Liver (tissue), 3 donors: ENCODE data around the gene SMARCA1.
A peak's percentile ranks its signal among the peaks of the same experiment; 100 is the strongest.
"Not testable (repeated sequence)": the region's sequence is repeated elsewhere in the genome, so short reads cannot be mapped to it uniquely, and the experiment has no call there.

Experiments
- CTCF ChIP-seq: fragments of 150-350 bp; IDR thresholded peaks from 2 replicates; pipeline ENCODE4 v1.5.1; 2017; ENCODE audit warnings: improper control_type of control experiment, low read depth, low read length; ENCODE audit not compliant: missing input control
- FOXA1 ChIP-seq: IDR thresholded peaks from 2 replicates; pipeline ENCODE4 v1.6.1; 2016; ENCODE audit warnings: antibody characterized with exemption
- GABPA ChIP-seq, 2 donors: IDR thresholded peaks in 1 of 2; conservative IDR thresholded peaks in 1 of 2; 2 replicates each; pipeline ENCODE4 v1.6.1; 2016; ENCODE audit warnings: antibody characterized with exemption in 2 of 2, mild to moderate bottlenecking in 1 of 2, moderate library complexity in 1 of 2
- HNF4A ChIP-seq, 2 donors: conservative IDR thresholded peaks; 2 replicates each; pipeline ENCODE4 v1.6.1; 2016; ENCODE audit warnings: antibody characterized with exemption in 2 of 2, mild to moderate bottlenecking in 2 of 2
- HNF4G ChIP-seq: IDR thresholded peaks from 2 replicates; pipeline ENCODE4 v1.6.1; 2016; ENCODE audit warnings: antibody characterized with exemption
- NR2F2 ChIP-seq: IDR thresholded peaks from 2 replicates; pipeline ENCODE4 v1.6.1; 2016; ENCODE audit warnings: antibody characterized with exemption
- RAD21 ChIP-seq, 2 donors: IDR thresholded peaks; 2 replicates each; pipeline ENCODE4 v1.6.1; 2016; ENCODE audit warnings: antibody characterized with exemption in 2 of 2, mild to moderate bottlenecking in 2 of 2
- REST ChIP-seq: IDR thresholded peaks from 2 replicates; pipeline ENCODE4 v1.6.1; 2016; ENCODE audit warnings: antibody characterized with exemption, mild to moderate bottlenecking
- SP1 ChIP-seq: IDR thresholded peaks from 2 replicates; pipeline ENCODE4 v1.6.1; 2018; ENCODE audit warnings: antibody characterized with exemption, mild to moderate bottlenecking
- TAF1 ChIP-seq: conservative IDR thresholded peaks from 2 replicates; pipeline ENCODE4 v1.6.1; 2016; ENCODE audit warnings: antibody characterized with exemption, mild to moderate bottlenecking
- YY1 ChIP-seq: IDR thresholded peaks from 2 replicates; pipeline ENCODE4 v1.6.1; 2016; ENCODE audit warnings: antibody characterized with exemption, mild to moderate bottlenecking
- ZBTB33 ChIP-seq: IDR thresholded peaks from 2 replicates; pipeline ENCODE4 v1.6.1; 2016; ENCODE audit warnings: antibody characterized with exemption
- TF ChIP-seq, protein P1 (sequence below): IDR thresholded peaks from 2 replicates; pipeline ENCODE4 v1.6.1; 2016; ENCODE audit warnings: antibody characterized with exemption
- TF ChIP-seq, protein P2 (sequence below): IDR thresholded peaks from 2 replicates; pipeline ENCODE4 v1.6.1; 2016; ENCODE audit warnings: antibody characterized with exemption
- donor health status: healthy.
- donor health status: healthy.

- TF ChIP-seq YY1; REST; CTCF; FOXA1; ZBTB33; SP1; GABPA (IDR thresholded peaks at IDR 0.05 in 1 of 2, conservative IDR thresholded peaks at IDR 0.05 in 1 of 2); HNF4G; TAF1; NR2F2; HNF4A (conservative IDR thresholded peaks at IDR 0.05): not testable (repeated sequence)
- TF ChIP-seq, protein P1, sequence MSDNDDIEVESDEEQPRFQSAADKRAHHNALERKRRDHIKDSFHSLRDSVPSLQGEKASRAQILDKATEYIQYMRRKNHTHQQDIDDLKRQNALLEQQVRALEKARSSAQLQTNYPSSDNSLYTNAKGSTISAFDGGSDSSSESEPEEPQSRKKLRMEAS: not testable (repeated sequence)
- TF ChIP-seq RAD21 (IDR thresholded peaks at IDR 0.05): peak; percentile 10 to 33
- TF ChIP-seq, protein P2, sequence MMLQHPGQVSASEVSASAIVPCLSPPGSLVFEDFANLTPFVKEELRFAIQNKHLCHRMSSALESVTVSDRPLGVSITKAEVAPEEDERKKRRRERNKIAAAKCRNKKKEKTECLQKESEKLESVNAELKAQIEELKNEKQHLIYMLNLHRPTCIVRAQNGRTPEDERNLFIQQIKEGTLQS: not testable (repeated sequence)
These were observed 31.5 kb upstream of the SMARCA1 start for GRCh38 chrX:129554816-129555215.
